Dedifferentiated amniotic fluid mesenchymal stem cell (primary cell): ENCODE results near the gene FRG2C.
"Not testable (repeated sequence)": the region's sequence is repeated elsewhere in the genome, so short reads cannot be mapped to it uniquely, and the experiment has no call there.

Source experiments
- DNase-seq: peaks from one replicate; pipeline ENCODE4 v3.0.0-alpha.2; 2016; ENCODE audit errors: extremely low spot score

The FRG2C gene

GRCh38 chr3:75669348-75670297 is 5.5 kb downstream of the FRG2C start:
- DNase-seq: peak; percentile 14

DNA sequence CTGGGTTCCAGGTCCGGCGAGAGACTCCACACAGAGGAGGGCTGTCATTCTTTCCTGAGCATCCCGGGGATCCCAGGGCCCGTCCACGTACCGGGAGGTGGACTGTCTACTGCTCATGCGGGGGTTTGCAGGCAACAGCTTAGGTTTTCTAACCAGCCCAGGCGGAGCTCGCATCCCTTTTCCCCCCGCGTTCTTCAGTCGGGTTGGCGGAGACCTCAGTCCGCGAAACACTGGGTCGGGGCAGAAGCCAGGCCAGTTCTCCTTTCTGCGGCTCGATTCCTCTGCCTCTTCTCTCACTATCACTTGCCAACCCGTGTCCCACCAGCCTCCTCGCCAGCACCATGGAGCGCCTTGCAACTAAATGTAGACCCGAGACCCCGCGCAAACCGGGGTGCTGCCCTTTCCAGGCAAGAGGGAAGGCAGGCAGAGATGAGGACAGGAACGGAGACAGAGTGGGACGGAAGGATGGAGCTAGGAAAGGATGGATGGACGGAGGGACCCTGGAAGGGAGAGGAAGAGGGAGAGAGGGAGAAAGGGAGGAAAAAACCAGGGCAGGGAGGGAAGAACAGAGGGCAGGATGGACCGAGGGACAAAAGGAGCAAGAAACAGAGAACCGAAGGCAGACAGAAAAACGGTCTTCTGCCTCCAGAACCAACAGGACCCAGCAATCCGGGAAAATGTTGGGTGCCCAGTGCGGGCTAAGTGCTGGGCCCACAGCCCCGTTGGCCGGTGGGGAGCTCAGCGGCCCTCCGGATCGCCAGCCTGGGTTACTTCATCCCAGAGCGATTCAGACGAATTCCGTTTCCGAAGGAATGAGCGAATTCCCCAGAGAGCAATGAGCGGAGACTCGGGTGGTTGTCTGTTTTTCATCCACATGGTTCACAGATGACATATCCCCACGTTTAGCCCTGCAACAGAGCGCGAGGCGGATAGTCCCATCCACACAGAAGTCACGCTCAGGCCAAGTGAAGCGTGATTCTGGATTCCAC is 6.5 kb downstream of the FRG2C start:
- peak; percentile 80 for DNase-seq

- not testable (repeated sequence) for DNase-seq
Measured at GRCh38 chr3:75671287-75672139, 7.4 kb downstream of the FRG2C start.

DNA sequence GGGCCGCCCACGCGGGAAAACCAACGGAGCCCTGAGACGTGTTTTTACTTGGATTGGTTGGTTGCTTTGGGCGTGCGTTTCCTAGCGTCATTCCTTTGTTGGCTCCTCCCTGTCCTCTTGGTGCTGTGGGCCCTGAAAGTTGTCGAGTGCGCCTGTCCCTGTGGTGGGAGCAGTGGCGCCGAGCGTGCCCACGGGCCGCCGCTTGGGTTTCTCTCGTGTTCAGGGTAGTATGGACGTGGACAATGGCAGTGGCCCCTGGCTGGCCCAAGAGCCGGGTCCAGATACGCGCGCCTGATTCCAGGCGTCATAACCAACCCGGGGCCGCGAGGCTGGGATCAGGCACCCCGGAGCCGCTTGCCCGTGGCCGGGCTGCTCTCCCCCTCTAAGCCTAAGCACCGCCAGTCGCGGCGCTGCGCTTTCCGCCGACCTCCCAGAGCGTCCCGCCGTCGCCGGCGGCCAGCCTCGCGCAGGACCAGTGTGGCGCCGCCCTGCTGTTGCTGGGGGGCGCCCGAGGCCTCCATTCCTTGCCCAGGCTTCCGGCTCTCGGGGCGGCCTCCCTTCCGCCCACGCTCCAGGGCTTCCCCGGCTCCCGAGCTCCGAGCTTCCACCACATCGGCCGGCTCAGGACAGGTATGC is 8.1 kb downstream of the FRG2C start:
- peak; percentile 87 for DNase-seq

GRCh38 chr3:75683965-75684364 is 19.8 kb downstream of the FRG2C start:
- not testable (repeated sequence) for DNase-seq

DNA sequence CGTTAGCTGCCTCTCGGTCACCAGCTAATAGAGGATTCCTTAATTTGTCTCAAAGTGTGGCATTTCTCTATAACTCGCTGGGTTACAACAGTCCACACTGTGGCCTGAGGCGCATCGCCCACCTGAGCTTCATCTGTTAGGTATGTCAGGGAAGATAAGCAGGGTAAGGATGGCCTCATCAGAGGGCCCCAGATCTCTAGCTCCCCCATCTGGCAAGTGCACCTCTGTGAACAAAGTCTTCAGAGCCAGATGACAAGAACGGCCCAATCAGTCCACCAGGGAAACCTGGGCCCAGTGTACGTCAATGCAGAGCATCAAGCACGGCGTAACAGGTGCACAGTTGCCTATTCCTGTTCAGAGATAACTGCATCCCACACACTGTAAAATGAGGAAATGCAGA is 23.2 kb downstream of the FRG2C start:
- no peak for DNase-seq

DNA sequence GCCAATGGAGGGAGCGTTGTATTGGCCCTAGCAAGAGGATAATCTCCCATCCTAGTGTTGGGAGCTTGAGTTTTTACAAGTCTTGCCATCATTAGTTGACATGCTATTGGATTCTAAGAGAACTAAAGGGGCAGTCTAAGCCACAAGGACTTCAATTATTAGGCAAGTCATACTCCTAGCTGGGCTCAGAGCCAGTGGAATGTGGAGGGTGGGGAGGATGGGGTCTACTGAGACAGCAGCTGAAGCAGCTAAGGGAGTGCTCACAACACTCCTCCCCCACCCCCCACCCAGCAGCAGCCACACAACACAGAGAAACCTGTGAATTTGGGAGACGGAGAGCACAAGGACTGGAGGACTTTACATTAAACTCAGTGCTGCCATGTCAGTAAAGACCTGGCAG is 27.9 kb downstream of the FRG2C start:
- no peak for DNase-seq
